Measurements from ENCODE around the gene ELMO1.

- no peak for TF ChIP-seq EZH2phosphoT487 (IDR thresholded peaks at IDR 0.05; ENCODE audit: unreplicated experiment)
- no peak for TF ChIP-seq CTCF (conservative IDR thresholded peaks at IDR 0.05; ENCODE audit: low read depth in 2 of 2)
- no peak for TF ChIP-seq CREB1 (CRISPR knock-in tag; IDR thresholded peaks at IDR 0.05; ENCODE audit: low read depth)
- TF ChIP-seq EZH2 (IDR thresholded peaks at IDR 0.05; ENCODE audit: low read depth, unreplicated experiment): no peak
- no peak for TF ChIP-seq POLR2AphosphoS5 (IDR thresholded peaks at IDR 0.05; ENCODE audit: low read depth)
- TF ChIP-seq REST (IDR thresholded peaks at IDR 0.05; ENCODE audit: unreplicated experiment): no peak
- TF ChIP-seq STAT1 (IDR thresholded peaks at IDR 0.05; ENCODE audit: unreplicated experiment): no peak
- no peak for TF ChIP-seq ETS1 (IDR thresholded peaks at IDR 0.05)
- no peak for TF ChIP-seq JUNB (IDR thresholded peaks at IDR 0.05; ENCODE audit: unreplicated experiment)
Measured at GRCh38 chr7:37128327-37129034, 320.2 kb downstream of the ELMO1 start.

Measured in GM23338 (cell line).